PC-9 (cell line): ENCODE measurements around the gene NDST3. TPM values are rescaled to one million over a fixed set of nuclear protein-coding genes. Genes with fewer than 3 reads are reported as not detected.

Experiments used
- BruUV-seq: library from RNA; stranded (reverse); fragments of 400-500 nt; replicated peaks from 2 replicates; lab custom pipeline; 2021; lab: Mats Ljungman, UMichigan
- CTCF ChIA-PET: fragments of 300-600 bp; sonication (Branson Sonifier 250); formaldehyde crosslinking; loops from one replicate; lab custom pipeline; 2022; ENCODE audit warnings: antibody characterized with exemption; lab: Charles Lee
- POLR2A ChIA-PET: fragments of 300-600 bp; sonication (Branson Sonifier 250); formaldehyde crosslinking; loops from one replicate; lab custom pipeline; 2022; ENCODE audit warnings: antibody characterized with exemption; ENCODE audit not compliant: unreplicated experiment; lab: Charles Lee
- DNase-seq, 2 experiments: peaks; one replicate each; pipeline versions ENCODE4 v3.0.0 to v3.0.0-alpha.2; 2015 to 2022; ENCODE audit warnings: mixed read lengths in 1 of 2
- H2AFZ ChIP-seq: fragments of 200-600 bp; sonication (generic); 2 replicates; pipeline ENCODE4 v1.8.1; 2017; ENCODE audit warnings: antibody characterized with exemption
- H3F3A ChIP-seq: fragments of 200-600 bp; sonication (generic); 2 replicates; pipeline ENCODE4 v1.8.1; 2017; ENCODE audit warnings: antibody characterized with exemption, mild to moderate bottlenecking, low read depth; ENCODE audit not compliant: insufficient read depth
- H3K27ac ChIP-seq: fragments of 200-600 bp; sonication (generic); 2 replicates; pipeline ENCODE4 v1.6.1; 2016; ENCODE audit warnings: mixed run types
- H3K27me3 ChIP-seq: fragments of 200-600 bp; sonication (generic); 2 replicates; pipeline ENCODE4 v1.6.1; 2016; ENCODE audit warnings: low read depth, mixed run types; ENCODE audit not compliant: insufficient read depth
- H3K36me3 ChIP-seq: fragments of 200-600 bp; sonication (generic); 2 replicates; pipeline ENCODE4 v1.6.1; 2016; ENCODE audit warnings: low read depth, mixed run types
- H3K4me1 ChIP-seq: fragments of 200-600 bp; sonication (generic); replicated peaks from 2 replicates; pipeline ENCODE4 v1.6.1; 2016; ENCODE audit warnings: mixed run types; ENCODE audit not compliant: insufficient read depth
- H3K4me2 ChIP-seq: fragments of 200-600 bp; sonication (generic); 2 replicates; pipeline ENCODE4 v1.6.1; 2017; ENCODE audit warnings: mixed run types
- H3K4me3 ChIP-seq: fragments of 200-600 bp; sonication (generic); 2 replicates; pipeline ENCODE4 v1.6.1; 2016; ENCODE audit warnings: mixed run types
- H3K79me2 ChIP-seq: fragments of 200-600 bp; sonication (generic); 2 replicates; pipeline ENCODE4 v1.6.1; 2017; ENCODE audit warnings: low read depth, mixed run types
- H3K9me2 ChIP-seq: fragments of 200-600 bp; sonication (generic); 2 replicates; pipeline ENCODE4 v1.8.1; 2017; ENCODE audit warnings: mild to moderate bottlenecking; ENCODE audit not compliant: insufficient read depth
- H3K9me3 ChIP-seq: fragments of 200-600 bp; sonication (generic); 2 replicates; pipeline ENCODE4 v1.8.1; 2016; ENCODE audit warnings: low read depth; ENCODE audit not compliant: insufficient read depth
- H4K20me1 ChIP-seq: fragments of 200-600 bp; sonication (generic); 2 replicates; pipeline ENCODE4 v1.8.1; 2017; ENCODE audit not compliant: insufficient read depth
- CTCF ChIP-seq: fragments of 200-600 bp; sonication (generic); conservative IDR thresholded peaks from 2 replicates; pipeline ENCODE4 v1.6.1; 2017; ENCODE audit warnings: mixed run types, antibody characterized with exemption, mild to moderate bottlenecking, moderate library complexity
- EZH2 ChIP-seq: fragments of 200-600 bp; sonication (generic); IDR thresholded peaks from 2 replicates; pipeline ENCODE4 v1.8.0; 2017; ENCODE audit warnings: antibody characterized with exemption, low read depth
- intact Hi-C: fragments of 100-400 bp; cut with micrococcal nuclease; formaldehyde crosslinking; loops from one replicate; pipeline ENCODE4 v1.10.0; 2022; ENCODE audit not compliant: unreplicated experiment
- total RNA-seq: library from RNA; stranded (reverse); gene quantifications from 2 replicates; pipeline ENCODE4 v1.2.3, GENCODE V29; 2021

The NDST3 gene
- total RNA-seq, 1 experiment from 2014 or later: 0.15 TPM

GRCh38 chr4:118287711-118288451 is 253.6 kb downstream of the NDST3 start:
- Histone ChIP-seq H2AFZ (no peak overlapping the region), H3K27me3 (no peaks in the 10 kb centered on the region), H3K79me2 (no peaks in the 10 kb centered on the region), H3K9me3 (no peaks in the 10 kb centered on the region), H3F3A (peaks cover 7% of the 10 kb centered on the region; the same call in 1 of the 2 replicates), H3K4me2 (no peak overlapping the region), H3K36me3 (no peaks in the 10 kb centered on the region), H4K20me1 (no peaks in the 10 kb centered on the region), H3K4me1 (no peaks in the 10 kb centered on the region), H3K27ac (no peak overlapping the region), H3K9me2 (no peaks in the 10 kb centered on the region), H3K4me3 (no peak overlapping the region)
- intact Hi-C loops: loop anchor here (10.0 kb wide), 2 partner anchors 217 to 397 kb away; partner anchors contain the start of gene METTL14
- ChIA-PET POLR2A (no interaction called here), CTCF (interaction anchor here (0.6 kb wide), 1 partner anchor 64 kb away, joined by 4 read pairs; no protein-coding TSS in a partner anchor)
- no TSS peak for BruUV-seq
- DNase-seq: no peak
- TF ChIP-seq CTCF (no peak), EZH2 (no peak)

- H3K4me3 ChIP-seq: no peak overlapping the region
- H3K9me2 ChIP-seq: no peaks in the 10 kb centered on the region
- no peaks in the 10 kb centered on the region for H3K79me2 ChIP-seq
- intact Hi-C loops: loop anchor here (10.0 kb wide), 2 partner anchors 215 to 395 kb away; partner anchors contain the start of gene METTL14
- H3K4me2 ChIP-seq: no peak overlapping the region
- no peak for DNase-seq
- H3K9me3 ChIP-seq: no peaks in the 10 kb centered on the region
- no peak for TF ChIP-seq EZH2
- no peak for TF ChIP-seq CTCF
- H3K4me1 ChIP-seq: no peaks in the 10 kb centered on the region
- H3K27me3 ChIP-seq: no peaks in the 10 kb centered on the region
- no peaks in the 10 kb centered on the region for H3F3A ChIP-seq
- no TSS peak for BruUV-seq
- no peaks in the 10 kb centered on the region for H3K36me3 ChIP-seq
- ChIA-PET POLR2A (no interaction called here), CTCF (no interaction called here)
- H4K20me1 ChIP-seq: no peaks in the 10 kb centered on the region
- H2AFZ ChIP-seq: no peak overlapping the region
- H3K27ac ChIP-seq: no peak overlapping the region
These were observed 255.5 kb downstream of the NDST3 start for GRCh38 chr4:118289794-118290193.

- H2AFZ ChIP-seq: no peak overlapping the region
- BruUV-seq: no TSS peak
- intact Hi-C loops: no loop called here
- ChIA-PET CTCF (interaction anchor here (0.6 kb wide), 1 partner anchor 314 kb away, joined by 9 read pairs; no protein-coding TSS in a partner anchor), POLR2A (no interaction called here)
- no peak for DNase-seq
- H3K27ac ChIP-seq: no peak overlapping the region
- no peak overlapping the region for H3K4me2 ChIP-seq
- H4K20me1 ChIP-seq: no peaks in the 10 kb centered on the region
- no peaks in the 10 kb centered on the region for H3K9me2 ChIP-seq
- no peak overlapping the region for H3K4me3 ChIP-seq
- H3K36me3 ChIP-seq: no peaks in the 10 kb centered on the region
- no peaks in the 10 kb centered on the region for H3K9me3 ChIP-seq
- TF ChIP-seq EZH2: no peak
- no peak for TF ChIP-seq CTCF
- no peaks in the 10 kb centered on the region for H3K4me1 ChIP-seq
- no peaks in the 10 kb centered on the region for H3K79me2 ChIP-seq
- H3K27me3 ChIP-seq: no peaks in the 10 kb centered on the region
- no peaks in the 10 kb centered on the region for H3F3A ChIP-seq
These were observed 256.7 kb downstream of the NDST3 start for GRCh38 chr4:118290951-118291350.
